ENCODE data around the gene LHX5. TPM values are rescaled to one million over a fixed set of nuclear protein-coding genes. Genes with fewer than 3 reads are reported as not detected.

Gene LHX5
- total RNA-seq, 1 donor from 2014 or later: 48.4 TPM

DNA sequence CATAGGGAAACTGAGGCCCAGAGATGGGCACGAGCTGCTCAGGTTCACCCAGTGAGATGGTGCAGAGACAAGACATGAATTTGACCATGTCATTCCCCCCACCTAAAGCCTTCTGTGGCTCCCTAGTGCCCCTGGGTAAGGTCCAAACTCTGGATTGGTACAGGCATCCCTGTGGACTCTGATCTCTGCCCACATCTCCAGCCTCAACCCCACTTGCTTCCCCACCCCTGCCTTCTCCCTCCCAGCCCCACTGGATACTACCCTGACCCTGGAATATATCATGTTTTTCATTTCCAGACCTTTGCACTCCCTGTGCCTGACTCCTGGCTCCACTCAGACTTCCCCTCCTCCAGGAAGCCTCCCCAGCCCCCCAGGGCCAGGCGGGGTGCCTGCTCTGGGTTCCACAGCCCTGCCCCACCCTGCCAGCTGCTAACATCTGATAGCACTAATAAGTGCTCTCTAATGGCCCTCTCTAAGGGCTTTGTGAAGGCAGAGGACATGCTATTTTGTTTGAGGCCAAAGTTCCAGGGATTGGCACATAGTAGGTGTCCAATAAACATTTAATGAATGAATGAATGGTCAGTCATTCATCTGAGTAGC, 50.6 kb downstream of the LHX5 start:
- no peaks in the 10 kb centered on the region for H3K36me3 ChIP-seq
- H3K4me3 ChIP-seq: no peak overlapping the region
- Mint-ChIP-seq H3K36me3 (no peaks in the 10 kb centered on the region), H3K27ac (no peak overlapping the region), H3K4me1 (peaks cover 28% of the 10 kb centered on the region), H3K4me3 (no peak overlapping the region), H3K27me3 (ENCODE audit: insufficient read depth, low read depth) (peaks cover 7% of the 10 kb centered on the region), H3K9me3 (no peaks in the 10 kb centered on the region)
- no peaks in the 10 kb centered on the region for H3K27me3 ChIP-seq
- no peak for DNase-seq (ENCODE audit: low spot score)
- TF ChIP-seq EZH2 (IDR thresholded peaks at IDR 0.05) (no peak), EZH2phosphoT487 (IDR thresholded peaks at IDR 0.05) (no peak)
- TF ChIP-seq, protein P1, sequence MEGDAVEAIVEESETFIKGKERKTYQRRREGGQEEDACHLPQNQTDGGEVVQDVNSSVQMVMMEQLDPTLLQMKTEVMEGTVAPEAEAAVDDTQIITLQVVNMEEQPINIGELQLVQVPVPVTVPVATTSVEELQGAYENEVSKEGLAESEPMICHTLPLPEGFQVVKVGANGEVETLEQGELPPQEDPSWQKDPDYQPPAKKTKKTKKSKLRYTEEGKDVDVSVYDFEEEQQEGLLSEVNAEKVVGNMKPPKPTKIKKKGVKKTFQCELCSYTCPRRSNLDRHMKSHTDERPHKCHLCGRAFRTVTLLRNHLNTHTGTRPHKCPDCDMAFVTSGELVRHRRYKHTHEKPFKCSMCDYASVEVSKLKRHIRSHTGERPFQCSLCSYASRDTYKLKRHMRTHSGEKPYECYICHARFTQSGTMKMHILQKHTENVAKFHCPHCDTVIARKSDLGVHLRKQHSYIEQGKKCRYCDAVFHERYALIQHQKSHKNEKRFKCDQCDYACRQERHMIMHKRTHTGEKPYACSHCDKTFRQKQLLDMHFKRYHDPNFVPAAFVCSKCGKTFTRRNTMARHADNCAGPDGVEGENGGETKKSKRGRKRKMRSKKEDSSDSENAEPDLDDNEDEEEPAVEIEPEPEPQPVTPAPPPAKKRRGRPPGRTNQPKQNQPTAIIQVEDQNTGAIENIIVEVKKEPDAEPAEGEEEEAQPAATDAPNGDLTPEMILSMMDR (IDR thresholded peaks at IDR 0.05): no peak
- no peak overlapping the region for H3K27ac ChIP-seq
- no peaks in the 10 kb centered on the region for H4K20me1 ChIP-seq (ENCODE audit: low read depth)
- no peak overlapping the region for H2AFZ ChIP-seq (replicated peaks)
- H3K4me2 ChIP-seq: no peak overlapping the region
- H3F3A ChIP-seq (ENCODE audit: low read depth): peaks cover 21% of the 10 kb centered on the region
- H3K79me2 ChIP-seq (ENCODE audit: low read depth): no peaks in the 10 kb centered on the region
- H3K9me3 ChIP-seq (ENCODE audit: low read depth): no peaks in the 10 kb centered on the region
- peaks cover 11% of the 10 kb centered on the region for H3K4me1 ChIP-seq
- H3K9ac ChIP-seq: no peak overlapping the region

DNA sequence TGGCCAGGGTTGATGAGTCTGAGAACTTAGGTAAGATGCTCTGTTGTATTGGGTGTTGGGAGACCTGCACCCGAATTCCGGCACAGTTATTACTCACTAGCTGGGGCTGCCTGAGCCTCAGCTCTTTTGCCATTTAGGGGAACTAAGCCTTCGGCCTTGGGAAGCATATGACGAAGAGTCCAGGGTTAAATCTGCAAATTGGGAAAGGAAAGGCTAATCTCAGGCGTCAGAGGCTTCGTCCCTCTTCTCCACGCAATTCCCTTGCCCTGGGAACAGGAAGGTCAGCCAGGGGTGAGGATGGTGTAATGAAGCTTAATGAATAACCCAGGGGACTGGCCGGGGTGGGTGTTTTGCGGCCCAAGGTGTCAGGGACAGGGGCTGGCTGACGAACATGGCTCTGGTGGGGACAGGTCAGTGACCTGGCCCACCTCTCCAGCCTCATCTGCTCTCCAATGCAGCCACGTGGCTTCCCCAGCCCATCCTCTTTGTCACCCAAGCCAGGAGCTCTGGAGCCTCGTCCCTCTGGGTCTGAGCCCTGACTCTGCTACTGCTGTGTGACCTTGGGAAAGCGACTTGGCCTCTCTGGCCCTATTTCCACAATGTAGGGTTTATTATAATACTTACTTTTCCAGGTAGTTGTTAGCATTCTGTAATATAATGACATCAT, 53.3 kb downstream of the LHX5 start:
- no peaks in the 10 kb centered on the region for H4K20me1 ChIP-seq (ENCODE audit: low read depth)
- H3K4me2 ChIP-seq: no peak overlapping the region
- H3K9me3 ChIP-seq (ENCODE audit: low read depth): no peaks in the 10 kb centered on the region
- H3K79me2 ChIP-seq (ENCODE audit: low read depth): no peaks in the 10 kb centered on the region
- H3K4me1 ChIP-seq: peaks cover 5% of the 10 kb centered on the region
- H3K27me3 Mint-ChIP-seq (ENCODE audit: insufficient read depth, low read depth): peaks cover 7% of the 10 kb centered on the region
- no peak for DNase-seq (ENCODE audit: low spot score)
- no peaks in the 10 kb centered on the region for H3K36me3 ChIP-seq
- no peak overlapping the region for H2AFZ ChIP-seq (replicated peaks)
- H3K4me3 Mint-ChIP-seq: no peak overlapping the region
- H3K27me3 ChIP-seq: no peaks in the 10 kb centered on the region
- H3K27ac ChIP-seq: no peak overlapping the region
- peaks cover 27% of the 10 kb centered on the region for H3K4me1 Mint-ChIP-seq
- H3K36me3 Mint-ChIP-seq: no peaks in the 10 kb centered on the region
- no peak overlapping the region for H3K27ac Mint-ChIP-seq
- H3K4me3 ChIP-seq: no peak overlapping the region
- no peaks in the 10 kb centered on the region for H3K9me3 Mint-ChIP-seq
- H3F3A ChIP-seq (ENCODE audit: low read depth): peaks cover 10% of the 10 kb centered on the region
- no peak for TF ChIP-seq EZH2phosphoT487 (IDR thresholded peaks at IDR 0.05)
- no peak overlapping the region for H3K9ac ChIP-seq

DNA sequence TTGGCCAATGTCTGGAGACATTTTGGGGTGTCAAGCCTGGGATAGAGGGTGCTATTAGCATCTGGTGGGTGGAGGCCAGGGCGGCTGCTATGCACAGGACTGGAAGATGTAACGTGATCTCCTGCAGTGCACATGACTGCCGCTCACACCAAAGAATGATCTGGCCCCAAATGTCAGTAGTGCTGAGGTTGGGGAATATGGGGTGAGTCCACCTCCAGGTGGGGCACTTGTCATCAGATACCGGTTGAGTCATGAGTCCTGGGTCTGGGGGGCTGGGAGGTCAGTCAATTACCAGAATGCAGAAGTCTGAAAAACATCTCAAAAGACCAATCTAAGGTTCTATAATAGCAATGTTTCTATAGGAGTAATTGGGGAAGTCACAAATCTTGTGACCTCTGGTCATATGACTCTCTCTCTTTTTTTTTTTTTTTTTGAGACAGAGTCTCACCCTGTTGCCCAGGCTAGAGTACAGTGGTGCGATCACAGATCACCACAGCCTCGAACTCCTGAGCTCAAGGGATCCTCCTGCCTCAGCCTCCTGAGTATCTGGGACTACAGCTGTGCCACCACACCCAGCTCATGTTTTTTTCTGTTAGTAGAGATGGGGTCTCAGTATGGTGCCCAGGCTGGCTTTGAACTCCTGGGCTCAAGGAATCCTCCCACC, 55.4 kb downstream of the LHX5 start:
- H3K36me3 Mint-ChIP-seq: no peaks in the 10 kb centered on the region
- no peaks in the 10 kb centered on the region for H3K9me3 Mint-ChIP-seq
- Histone ChIP-seq H3K9me3 (ENCODE audit: low read depth) (no peaks in the 10 kb centered on the region), H3F3A (ENCODE audit: low read depth) (peaks cover 4% of the 10 kb centered on the region), H3K4me3 (no peak overlapping the region), H3K4me1 (no peaks in the 10 kb centered on the region), H3K4me2 (no peak overlapping the region), H4K20me1 (ENCODE audit: low read depth) (no peaks in the 10 kb centered on the region), H3K9ac (no peak overlapping the region), H3K27me3 (no peaks in the 10 kb centered on the region), H2AFZ (replicated peaks) (no peak overlapping the region), H3K79me2 (ENCODE audit: low read depth) (no peaks in the 10 kb centered on the region), H3K27ac (no peak overlapping the region), H3K36me3 (no peaks in the 10 kb centered on the region)
- H3K27ac Mint-ChIP-seq: peak overlapping the region; percentile 11
- H3K4me1 Mint-ChIP-seq: peaks cover 15% of the 10 kb centered on the region
- no peak for DNase-seq (ENCODE audit: low spot score)
- H3K27me3 Mint-ChIP-seq (ENCODE audit: insufficient read depth, low read depth): peaks cover 15% of the 10 kb centered on the region
- TF ChIP-seq EZH2phosphoT487 (IDR thresholded peaks at IDR 0.05) (no peak), EZH2 (IDR thresholded peaks at IDR 0.05) (no peak)
- TF ChIP-seq, protein P1 (IDR thresholded peaks at IDR 0.05): no peak
- no peak overlapping the region for H3K4me3 Mint-ChIP-seq

Data from neural progenitor cell (in vitro differentiated cells).